ENCODE results near the gene NTN4.
"Not testable (repeated sequence)": the region's sequence is repeated elsewhere in the genome, so short reads cannot be mapped to it uniquely, and the experiment has no call there.

NTN4 gene

DNA sequence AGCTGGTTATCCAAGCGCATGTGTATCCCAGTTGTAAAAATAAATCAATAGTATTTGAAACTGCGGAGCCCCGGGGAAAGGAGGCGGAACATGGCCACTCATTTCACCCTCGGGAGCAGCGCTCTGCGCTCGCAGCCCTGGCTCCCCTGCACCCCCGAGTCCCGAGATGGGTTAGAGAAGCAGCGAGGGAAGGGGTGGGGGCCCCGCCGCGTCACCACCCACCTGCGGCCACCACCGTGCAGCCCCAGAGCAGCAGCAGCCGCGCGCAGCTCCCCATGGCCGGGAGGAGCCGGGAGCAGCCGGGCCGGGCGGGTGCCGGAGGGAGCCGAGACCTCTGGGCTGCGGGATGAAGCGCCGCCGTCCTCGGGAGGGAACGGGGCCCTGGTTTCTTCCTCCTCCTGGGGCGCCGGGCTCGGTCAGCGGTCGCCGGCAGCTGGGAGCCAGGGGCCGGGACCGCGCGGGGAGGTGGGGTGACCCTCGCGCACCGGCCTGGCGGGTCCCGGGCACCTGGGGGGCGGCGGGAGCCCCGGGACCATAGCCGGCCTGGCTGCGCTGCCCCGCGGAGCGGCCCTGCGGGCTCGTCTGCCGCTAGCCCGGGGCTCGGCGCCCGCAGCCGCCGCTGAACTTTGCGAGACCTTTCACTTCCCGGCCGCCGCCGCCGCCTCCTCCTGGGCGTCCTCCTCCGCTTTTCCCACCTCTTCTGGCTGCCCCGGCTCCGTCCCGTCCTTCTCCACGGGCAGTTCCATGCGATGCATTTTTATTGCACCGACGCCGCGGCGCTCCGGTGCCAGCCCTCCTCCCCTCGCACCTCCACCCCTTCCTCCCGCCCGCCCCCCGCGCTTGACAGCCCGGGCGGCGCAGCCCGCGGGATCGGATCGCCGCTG, at the start of gene NTN4:
TSS of gene NTN4 (minus strand) at position 732 of the 884 bp plus-strand sequence. CDS start at position 277, 455 bp downstream.
- no peak for DNase-seq

DNA sequence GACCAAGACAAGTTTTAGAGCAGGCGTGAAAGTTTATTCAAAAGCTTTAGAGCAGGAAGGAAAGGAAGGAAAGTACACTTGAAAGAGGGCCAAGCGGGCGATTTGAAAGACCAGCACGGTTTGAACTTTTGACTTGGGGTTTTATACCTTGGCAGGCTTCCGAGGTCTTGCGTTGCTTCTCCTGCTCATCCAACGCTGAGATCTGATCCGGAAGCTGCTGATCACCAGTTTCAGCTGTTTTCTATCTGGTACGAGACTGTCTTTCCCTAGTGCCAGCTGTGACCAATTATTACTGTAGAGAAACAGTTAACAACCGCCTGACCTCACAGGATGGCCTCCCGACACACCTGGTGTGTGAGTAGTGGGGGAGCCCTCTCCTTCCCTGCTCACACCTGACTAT, 47.6 kb upstream of the NTN4 start:
- DNase-seq: peak; percentile 24

DNA sequence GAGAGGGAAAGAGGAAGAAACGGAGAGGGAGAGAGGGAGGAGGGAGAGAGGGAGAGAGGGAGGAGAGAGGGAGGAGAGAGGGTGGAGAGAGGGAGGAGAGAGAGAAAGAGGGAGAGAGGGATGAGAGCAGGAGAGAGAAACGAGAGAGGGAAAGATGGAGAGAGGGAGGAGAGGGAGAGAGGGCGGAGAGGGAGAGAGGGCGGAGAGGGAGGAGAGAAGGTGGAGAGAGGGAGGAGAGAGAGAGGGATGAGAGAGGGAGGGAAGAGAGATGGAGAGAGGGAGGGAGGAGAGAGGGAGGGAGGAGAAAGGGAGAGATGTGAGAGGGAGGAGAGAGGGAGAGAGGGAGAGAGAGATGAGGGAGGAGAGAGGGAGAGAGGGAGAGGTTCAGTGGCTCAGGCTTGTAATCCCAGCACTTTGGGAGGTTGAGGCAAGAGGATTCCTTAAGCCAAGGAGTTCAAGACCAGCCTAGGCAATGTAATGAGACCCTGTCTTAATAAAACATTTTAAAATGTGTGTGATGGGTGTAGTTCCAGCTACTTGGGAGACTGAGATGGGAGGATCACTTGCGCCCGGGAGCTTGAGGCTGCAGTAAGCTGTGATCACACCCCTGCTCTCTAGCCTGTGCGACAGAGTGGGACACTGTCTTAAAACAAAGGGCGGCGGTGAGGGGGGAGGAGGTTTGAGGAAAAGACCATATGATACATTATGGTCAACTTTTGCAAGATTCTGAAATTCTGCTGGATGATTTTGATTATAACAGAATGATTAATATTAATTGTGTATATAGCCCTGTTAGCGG, 46.9 kb upstream of the NTN4 start:
- no peak for DNase-seq

DNA sequence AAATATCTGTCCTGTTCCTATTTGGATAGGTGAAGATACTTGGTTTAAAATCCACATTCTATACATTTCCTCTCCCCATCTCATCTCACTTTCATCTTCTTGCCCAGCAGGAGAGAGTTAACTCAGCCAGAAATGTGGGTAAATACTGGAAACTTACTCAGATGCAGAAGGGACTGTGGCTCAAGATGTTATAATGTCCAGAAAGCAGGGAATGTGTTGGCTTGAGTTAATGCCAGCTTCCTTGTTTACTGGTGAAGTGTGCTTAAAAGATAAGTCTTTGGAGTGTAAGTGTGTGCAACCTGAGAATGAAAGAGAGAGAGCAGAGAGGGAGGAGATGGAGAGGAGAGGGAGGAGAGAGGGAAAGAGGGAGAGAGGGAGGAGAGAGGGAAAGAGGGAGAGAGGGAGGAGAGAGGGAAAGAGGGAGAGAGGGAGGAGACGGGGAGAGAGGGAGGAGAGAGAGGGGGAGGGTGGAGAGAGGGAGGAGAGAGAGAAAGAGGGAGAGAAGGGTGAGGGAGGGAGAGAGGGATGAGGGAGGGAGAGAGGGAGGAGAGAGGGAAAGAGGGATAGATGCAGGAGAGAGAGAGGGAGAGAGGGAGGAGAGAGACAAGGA, 46.2 kb upstream of the NTN4 start:
- DNase-seq: no peak

GRCh38 chr12:95836185-95836609, 45.6 kb upstream of the NTN4 start:
- peak; percentile 55 for DNase-seq

GRCh38 chr12:95834572-95834971, 44.0 kb upstream of the NTN4 start:
- DNase-seq: no peak

- no peak for DNase-seq
Observed at GRCh38 chr12:95830335-95831089, 39.9 kb upstream of the NTN4 start.

- DNase-seq: no peak
Observed at GRCh38 chr12:95829395-95829794, 38.8 kb upstream of the NTN4 start.

GRCh38 chr12:95820096-95820703, 29.6 kb upstream of the NTN4 start:
- DNase-seq: peak; percentile 47

DNA sequence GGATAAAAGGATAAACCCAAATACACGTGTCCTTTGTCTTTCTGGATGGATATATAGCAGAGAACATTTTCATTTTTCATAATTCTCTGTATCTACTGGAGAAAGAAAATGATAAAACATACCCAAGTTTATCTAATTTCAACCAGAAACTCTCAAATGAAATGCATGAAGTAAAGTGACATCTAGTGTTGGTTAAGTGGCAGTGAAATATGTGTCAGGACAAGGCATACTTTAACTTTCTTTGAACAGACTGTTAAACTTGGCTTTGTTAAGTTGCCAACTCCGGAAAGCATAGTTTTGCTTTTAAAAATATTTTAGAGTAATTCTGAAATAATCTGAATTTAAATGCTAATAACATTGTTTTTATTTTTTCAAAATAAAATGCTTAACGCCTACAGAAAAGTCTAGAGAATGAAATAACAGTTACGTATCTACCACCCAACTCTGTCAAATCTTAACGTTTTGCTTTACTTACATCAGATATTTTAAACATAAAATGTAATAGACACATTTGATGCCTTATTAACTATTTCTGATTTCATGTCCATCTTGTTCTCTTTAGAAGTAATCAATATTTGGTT, 25.2 kb upstream of the NTN4 start:
- DNase-seq: peak; percentile 22

DNA sequence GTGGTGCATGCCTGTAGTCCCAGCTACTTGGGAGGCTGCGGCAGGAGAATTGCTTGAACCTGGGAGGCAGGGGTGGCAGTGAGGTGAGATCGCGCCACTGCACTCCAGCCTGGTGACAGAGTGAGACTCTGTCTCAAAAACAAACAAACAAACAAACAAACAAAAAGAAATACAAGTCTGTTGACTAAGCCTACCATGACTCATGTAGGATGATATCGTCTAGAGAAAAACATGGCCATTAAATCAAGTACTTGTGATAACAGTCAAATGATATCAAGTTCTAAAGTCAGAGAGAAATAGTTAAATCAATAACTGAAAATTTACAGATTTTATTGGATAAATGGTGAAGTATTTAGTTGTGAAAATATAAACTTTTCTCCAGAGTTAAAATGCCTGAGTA, 21.6 kb upstream of the NTN4 start:
- DNase-seq: not testable (repeated sequence)

GRCh38 chr12:95810411-95810810, 19.8 kb upstream of the NTN4 start:
- DNase-seq: no peak

GRCh38 chr12:95809000-95809680, 18.6 kb upstream of the NTN4 start:
- DNase-seq: no peak

DNA sequence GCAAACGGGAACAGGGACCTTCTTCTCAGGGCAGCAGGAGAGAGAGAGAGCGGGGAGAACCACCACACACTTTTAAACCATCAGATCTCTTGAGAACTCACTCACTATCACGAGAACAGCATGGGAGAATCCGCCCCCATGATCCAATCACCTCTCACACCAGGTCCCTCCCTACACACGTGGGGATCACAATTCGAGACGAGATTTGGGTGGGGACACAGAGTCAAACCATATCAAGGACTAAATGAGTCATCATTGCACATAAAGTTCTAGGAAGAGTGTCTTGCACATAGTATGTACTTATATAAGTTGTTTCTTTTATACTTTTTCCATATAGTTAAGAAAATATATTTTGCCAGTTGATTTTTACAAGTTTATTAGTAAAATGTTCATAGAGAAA, 17.6 kb upstream of the NTN4 start:
- DNase-seq: no peak

DNA sequence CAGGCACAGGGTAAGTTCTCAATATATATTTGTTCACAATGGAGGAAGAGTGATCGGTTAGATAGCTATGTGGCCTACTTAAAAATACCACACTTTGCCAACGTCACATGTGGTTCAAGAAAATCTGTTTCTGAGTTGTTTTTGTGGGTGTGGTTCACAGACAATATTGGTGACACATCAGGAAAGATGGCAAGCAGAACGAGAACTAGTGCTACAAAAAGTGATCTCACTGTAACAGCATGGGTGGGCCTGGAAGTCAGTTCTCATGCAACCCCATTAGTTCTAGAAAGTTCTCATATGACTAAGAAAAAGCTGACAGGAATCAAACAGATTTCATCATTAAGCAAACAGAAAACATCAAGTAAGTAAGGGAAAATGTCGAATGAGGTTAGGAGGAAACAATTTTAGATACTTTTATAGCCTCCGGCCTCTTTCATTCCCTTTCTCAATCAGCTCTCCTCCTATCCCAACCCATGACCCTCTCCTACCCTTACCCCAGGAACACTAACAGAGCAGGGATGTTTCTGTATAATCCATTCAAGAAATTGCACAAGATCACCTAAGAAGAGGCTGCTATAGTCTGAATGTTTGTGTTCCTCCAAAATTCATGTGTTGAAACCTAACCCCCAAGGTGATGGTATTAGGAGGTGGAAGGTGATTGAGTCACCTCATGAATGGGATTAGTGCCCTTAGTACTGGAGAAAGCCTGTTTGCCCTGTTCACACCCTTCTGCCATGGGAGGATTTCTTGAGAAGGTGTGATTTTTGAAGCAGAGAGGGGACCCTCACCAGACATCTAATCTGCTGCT, 15.5 kb upstream of the NTN4 start:
- DNase-seq: no peak

GRCh38 chr12:95804291-95804690, 13.7 kb upstream of the NTN4 start:
- DNase-seq: no peak

- no peak for DNase-seq
Observed at GRCh38 chr12:95803817-95804216, 13.3 kb upstream of the NTN4 start.

DNA sequence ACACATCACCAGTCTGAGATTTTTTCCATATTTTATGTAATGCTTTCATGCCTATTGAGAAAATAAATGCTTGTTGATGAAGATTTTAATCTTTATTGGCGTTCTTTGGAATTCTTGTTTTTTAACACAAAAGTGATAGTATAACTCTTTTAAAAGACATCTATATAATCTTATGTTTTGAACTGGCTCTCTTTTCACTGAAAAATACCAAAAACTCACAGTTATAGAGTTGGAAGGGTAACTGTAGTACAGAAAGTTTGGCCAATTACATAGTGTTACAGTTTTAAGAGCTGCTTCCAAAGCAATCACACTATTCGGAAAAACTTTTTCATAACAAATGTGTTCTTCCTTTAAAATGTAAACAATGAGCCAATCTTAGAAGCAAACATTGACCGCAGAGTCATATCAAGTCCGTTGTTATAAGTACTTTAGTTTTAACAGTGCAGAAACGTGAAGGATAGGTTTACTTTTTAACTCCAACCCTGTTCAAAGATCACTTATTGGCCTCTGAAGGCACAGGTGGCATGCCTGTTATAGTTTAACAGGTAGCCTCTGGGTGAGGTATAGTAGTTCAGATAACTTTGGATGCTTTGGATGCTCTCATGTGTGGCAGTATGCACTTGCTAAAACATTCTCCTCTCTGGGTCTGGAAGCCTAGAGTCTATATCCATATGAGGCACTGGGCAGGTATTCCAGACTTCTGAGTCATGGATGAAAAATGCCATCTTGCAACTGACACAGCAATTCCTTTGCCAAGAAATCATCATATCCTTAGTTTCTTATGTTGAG, 12.1 kb upstream of the NTN4 start:
- no peak for DNase-seq

- DNase-seq: no peak
Observed at GRCh38 chr12:95796982-95797289, 6.4 kb upstream of the NTN4 start.

All from NCI-H774 (cell line).